T-helper 2 cell treated with Interferon-gamma antibody and Interleukin-4, amounts not matched to agents 5 μg/mL and 100 μg/mL, for 36 hours (primary cell): ENCODE data around the gene SCYL2.
"Not testable (repeated sequence)": the region's sequence is repeated elsewhere in the genome, so short reads cannot be mapped to it uniquely, and the experiment has no call there.

Source experiments
- DNase-seq: peaks from one replicate; pipeline ENCODE4 v3.0.0; 2021; ENCODE audit warnings: low spot score
- H3K27ac Mint-ChIP-seq: one replicate; pipeline ENCODE4 v1.8.0; 2021; ENCODE audit warnings: mild to moderate bottlenecking, mixed read lengths
- H3K27me3 Mint-ChIP-seq: one replicate; pipeline ENCODE4 v1.8.0; 2021; ENCODE audit warnings: low read depth, mixed read lengths
- H3K36me3 Mint-ChIP-seq: one replicate; pipeline ENCODE4 v1.8.0; 2021; ENCODE audit warnings: low read depth, mixed read lengths
- H3K4me1 Mint-ChIP-seq: one replicate; pipeline ENCODE4 v1.8.0; 2021; ENCODE audit warnings: low read depth, mixed read lengths
- H3K4me3 Mint-ChIP-seq: one replicate; pipeline ENCODE4 v1.8.0; 2022; ENCODE audit warnings: mild to moderate bottlenecking, moderate library complexity, mixed read lengths
- H3K9me3 Mint-ChIP-seq: one replicate; pipeline ENCODE4 v1.8.0; 2021; ENCODE audit warnings: mixed read lengths

SCYL2 gene

DNA sequence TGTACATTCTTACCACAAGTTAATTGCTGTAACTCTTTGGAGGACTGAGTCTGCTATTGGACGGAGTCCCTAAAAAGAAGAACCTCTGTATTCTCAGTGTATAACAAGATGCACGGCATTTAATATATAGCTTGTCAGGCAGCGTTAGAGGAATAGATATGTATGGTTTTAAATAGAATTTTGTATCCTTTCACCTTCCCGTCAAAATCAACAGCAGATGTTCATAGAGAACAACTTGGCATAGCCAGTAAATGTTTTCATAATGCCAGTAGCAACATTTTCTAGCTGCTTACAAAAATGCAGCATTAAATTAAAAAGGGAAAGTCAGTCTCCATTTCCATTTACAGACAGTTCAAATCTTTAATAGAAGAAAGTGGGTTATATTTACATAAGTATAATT is 6.8 kb downstream of the SCYL2 start:
- peaks cover 17% of the 10 kb centered on the region for H3K36me3 Mint-ChIP-seq
- DNase-seq: no peak
- no peak overlapping the region for H3K4me3 Mint-ChIP-seq
- H3K4me1 Mint-ChIP-seq: peaks cover 36% of the 10 kb centered on the region
- no peaks in the 10 kb centered on the region for H3K9me3 Mint-ChIP-seq
- no peak overlapping the region for H3K27ac Mint-ChIP-seq
- no peaks in the 10 kb centered on the region for H3K27me3 Mint-ChIP-seq

DNA sequence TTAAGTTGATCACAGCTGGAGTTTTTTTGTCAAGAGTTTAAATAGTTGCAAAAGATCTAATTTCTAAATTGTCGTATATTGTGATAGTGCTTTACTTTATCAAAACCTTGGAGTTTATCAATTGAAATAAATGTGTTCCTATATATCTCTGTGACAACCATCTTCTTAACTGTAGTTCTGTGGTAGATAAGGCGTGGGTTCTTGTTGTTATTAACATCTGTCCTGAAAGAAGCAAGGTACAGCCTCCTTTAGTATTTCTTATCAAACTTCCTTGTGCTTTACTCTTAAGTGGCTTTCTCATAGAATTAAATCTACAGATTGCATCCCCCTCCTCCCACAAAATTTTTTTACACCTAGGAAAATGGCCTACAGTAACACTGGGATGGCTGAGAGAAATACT is 7.3 kb downstream of the SCYL2 start:
- no peak for DNase-seq
- Mint-ChIP-seq H3K36me3 (peaks cover 18% of the 10 kb centered on the region), H3K9me3 (no peaks in the 10 kb centered on the region), H3K4me3 (no peak overlapping the region), H3K27ac (no peak overlapping the region), H3K4me1 (peaks cover 31% of the 10 kb centered on the region), H3K27me3 (no peaks in the 10 kb centered on the region)

DNA sequence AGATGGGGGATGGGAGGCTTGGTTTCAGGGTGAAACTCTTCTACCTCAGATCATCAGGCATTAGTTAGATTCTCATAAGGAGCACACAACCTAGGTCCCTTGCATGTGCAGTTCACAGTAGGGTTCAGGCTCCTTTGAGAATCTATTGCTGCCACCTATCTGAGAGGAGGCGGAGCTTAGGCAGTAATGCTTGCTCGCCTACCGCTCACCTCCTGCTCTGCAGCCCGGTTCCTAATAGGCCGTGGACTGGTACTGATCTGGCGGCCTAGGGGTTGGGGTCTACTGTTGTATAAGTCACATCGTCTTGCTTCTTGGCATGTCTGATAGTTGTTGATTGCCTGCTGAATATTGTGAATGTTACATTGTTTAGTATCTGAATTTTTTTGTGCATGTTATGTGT is 12.2 kb downstream of the SCYL2 start:
- Mint-ChIP-seq H3K9me3 (no peaks in the 10 kb centered on the region), H3K4me3 (no peak overlapping the region), H3K36me3 (peaks cover 12% of the 10 kb centered on the region), H3K27me3 (no peaks in the 10 kb centered on the region), H3K4me1 (peaks cover 11% of the 10 kb centered on the region), H3K27ac (no peak overlapping the region)
- DNase-seq: no peak

DNA sequence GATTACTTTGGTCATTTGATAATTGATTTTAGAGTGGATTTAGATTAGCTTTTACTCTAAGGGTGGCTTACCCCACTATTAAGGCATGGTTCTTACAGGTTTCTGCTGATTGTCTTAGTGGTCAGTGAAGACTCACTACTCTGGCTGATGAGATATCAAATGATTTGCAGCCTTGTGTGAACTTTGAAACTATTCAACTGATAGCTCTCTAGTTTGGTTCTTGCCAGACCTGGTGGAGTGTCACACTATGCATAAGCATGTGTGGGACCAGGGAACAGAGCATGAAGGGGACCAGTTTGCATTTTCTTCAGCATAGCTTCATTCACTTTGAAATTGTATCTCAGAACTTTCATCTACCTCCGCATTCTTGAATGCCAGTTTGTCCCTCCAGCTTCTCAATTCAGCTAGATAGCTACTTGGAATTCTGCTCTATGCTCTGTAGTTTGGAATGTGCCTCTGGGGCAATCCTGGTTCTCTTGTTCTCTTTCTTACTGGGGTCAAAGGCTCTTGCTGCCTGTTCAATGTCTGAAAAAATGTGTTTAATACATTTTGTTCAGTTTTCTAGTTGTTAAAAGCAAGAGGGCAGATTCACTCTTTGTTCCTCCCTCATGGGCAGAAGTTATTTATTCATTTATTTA is 12.7 kb downstream of the SCYL2 start:
- Mint-ChIP-seq H3K36me3 (peaks cover 10% of the 10 kb centered on the region), H3K9me3 (no peaks in the 10 kb centered on the region), H3K27ac (no peak overlapping the region), H3K4me1 (peaks cover 6% of the 10 kb centered on the region), H3K27me3 (no peaks in the 10 kb centered on the region), H3K4me3 (no peak overlapping the region)
- no peak for DNase-seq

DNA sequence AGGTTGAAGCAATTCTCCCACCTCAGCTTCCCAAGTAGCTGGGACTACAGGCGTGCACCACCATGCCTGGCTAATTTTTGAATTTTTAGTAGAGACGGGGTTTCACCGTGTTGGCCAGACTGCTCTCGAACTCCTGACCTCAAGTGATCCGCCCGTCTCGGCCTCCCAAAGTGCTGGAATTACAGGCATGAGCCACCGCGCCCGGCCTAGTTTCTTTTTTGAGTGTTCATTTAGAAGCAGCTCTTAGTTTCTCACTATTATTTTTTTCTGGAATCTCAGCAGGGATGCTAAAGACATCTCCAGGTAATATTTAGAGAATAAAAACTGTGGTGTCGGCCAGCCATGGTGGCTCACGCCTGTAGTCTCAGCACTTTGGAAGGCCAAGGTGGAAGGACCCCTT is 17.6 kb downstream of the SCYL2 start:
- not testable (repeated sequence) for H3K27ac Mint-ChIP-seq, H3K4me3 Mint-ChIP-seq

DNA sequence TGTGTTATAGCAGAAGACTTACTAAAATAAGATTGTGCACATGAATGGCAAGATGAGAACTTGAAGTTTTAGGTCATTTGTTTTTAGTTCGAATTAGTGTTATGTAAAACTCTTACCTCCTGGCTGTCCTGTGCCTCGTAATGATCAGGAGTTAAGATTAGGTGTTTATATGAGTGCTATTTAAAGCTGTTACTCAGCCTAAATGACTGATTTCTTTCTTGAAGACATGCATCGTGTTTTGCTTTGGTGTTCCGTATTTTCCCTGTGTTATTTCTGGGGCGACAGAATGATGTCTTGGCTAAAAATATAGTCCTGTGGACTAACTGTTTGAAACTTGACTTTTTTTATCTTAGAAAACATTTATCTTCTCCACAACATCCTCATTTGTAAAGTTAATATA is 22.1 kb downstream of the SCYL2 start:
- Mint-ChIP-seq H3K27me3 (no peaks in the 10 kb centered on the region), H3K4me1 (no peaks in the 10 kb centered on the region), H3K36me3 (peaks cover 7% of the 10 kb centered on the region), H3K9me3 (no peaks in the 10 kb centered on the region), H3K4me3 (no peak overlapping the region), H3K27ac (no peak overlapping the region)
- no peak for DNase-seq

More for the DNA sequence above, 17.6 kb downstream of the SCYL2 start:
- not testable (repeated sequence) for H3K27me3 Mint-ChIP-seq, DNase-seq, H3K36me3 Mint-ChIP-seq, H3K9me3 Mint-ChIP-seq, H3K4me1 Mint-ChIP-seq

DNA sequence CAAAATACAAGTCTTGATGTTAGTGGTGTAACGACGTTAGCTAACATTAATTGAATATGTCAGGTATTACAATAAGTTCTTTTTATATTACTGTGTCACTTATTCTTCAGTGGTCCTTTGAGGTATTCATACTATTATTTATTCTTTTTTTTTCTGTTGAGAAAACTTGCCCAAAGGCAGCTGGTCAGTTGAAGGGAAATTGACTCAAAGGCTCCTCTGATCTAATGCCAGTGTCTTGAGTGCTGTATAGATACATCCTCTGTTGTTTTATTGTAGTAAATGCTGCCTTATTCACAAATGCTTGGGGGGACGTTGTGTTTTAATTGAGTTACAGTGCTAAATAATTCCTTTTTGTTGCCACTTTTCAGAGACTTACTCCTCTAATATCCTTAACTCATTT is 23.0 kb downstream of the SCYL2 start:
- Mint-ChIP-seq H3K4me1 (no peaks in the 10 kb centered on the region), H3K9me3 (no peaks in the 10 kb centered on the region), H3K36me3 (peaks cover 7% of the 10 kb centered on the region), H3K27ac (no peak overlapping the region), H3K4me3 (no peak overlapping the region), H3K27me3 (no peaks in the 10 kb centered on the region)
- DNase-seq: no peak

DNA sequence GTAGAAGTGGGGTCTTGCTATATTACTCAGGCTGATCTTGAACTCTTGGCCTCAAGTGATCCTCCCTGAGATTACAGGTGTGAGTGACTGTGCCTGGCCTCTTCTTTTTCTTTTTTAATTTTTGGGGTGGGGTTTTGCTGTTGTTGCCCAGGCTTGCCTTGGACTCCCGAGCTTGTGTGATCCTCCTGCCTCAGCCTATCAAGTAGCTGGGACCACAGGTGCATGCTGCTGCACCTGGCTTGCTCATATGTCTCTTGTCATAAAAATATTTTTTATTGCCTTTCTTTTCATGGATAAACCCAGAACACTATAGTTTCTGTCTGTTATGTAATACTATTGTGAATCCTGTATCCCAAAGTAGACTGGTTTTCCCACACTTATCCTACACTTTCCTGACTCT is 26.0 kb downstream of the SCYL2 start:
- Mint-ChIP-seq H3K27ac (peak overlapping the region; percentile 8), H3K9me3 (no peaks in the 10 kb centered on the region), H3K4me3 (no peak overlapping the region), H3K27me3 (no peaks in the 10 kb centered on the region), H3K36me3 (peaks cover 11% of the 10 kb centered on the region), H3K4me1 (no peaks in the 10 kb centered on the region)
- no peak for DNase-seq

DNA sequence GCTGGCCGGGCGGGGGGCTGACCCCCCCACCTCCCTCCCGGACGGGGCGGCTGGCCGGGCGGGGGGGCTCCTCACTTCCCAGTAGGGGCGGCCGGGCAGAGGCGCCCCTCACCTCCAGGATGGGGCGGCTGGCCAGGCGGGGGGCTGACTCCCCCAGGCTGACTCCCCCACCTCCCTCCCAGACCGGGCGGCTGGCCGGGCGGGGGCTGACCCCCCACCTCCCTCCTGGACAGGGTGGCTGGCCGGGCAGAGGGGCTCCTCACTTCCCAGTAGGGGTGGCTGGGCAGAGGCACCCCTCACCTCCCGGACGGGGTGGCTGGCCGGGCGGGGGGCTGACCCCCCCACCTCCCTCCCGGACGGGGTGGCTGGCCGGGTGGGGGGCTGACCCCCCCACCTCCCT is 27.4 kb downstream of the SCYL2 start:
- H3K36me3 Mint-ChIP-seq: peaks cover 15% of the 10 kb centered on the region
- H3K4me3 Mint-ChIP-seq, DNase-seq, H3K27me3 Mint-ChIP-seq, H3K27ac Mint-ChIP-seq, H3K9me3 Mint-ChIP-seq, H3K4me1 Mint-ChIP-seq: not testable (repeated sequence)

DNA sequence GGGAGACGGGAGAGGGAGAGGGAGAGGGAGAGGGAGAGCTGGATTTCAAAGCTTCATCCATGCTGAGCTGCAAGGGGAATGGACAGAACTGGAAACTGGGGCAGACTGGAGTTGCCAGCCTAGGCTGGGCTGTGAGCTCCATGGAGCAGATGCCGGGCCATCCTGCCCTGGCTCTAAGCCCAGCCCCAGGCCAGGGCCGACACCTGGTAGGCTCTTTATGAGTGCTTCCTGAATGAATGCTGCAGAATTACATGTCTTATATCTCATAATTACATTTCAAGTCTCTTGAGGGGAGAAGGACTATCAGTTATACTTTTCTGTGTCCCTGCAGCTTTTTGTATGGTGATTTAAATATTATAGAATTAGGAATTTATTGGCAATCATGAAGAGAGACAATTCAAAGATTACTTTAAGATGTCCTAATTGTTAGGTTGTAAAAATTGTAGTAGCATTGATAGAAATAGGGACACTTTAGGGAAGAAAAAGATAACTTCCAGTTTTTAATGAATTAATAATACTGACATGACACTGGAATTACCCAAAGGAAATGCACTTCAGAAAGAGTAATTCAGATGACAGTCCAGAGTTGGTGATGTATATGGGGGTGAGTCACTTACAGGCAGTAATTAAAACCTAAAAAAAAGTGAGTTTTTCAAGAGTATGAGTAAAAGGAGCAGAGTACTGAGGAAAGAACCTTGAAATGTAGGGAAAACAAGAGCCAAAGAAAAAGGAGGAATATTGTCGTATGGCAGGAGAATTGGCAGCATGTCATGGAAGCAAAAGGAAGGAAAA is 29.0 kb downstream of the SCYL2 start:
- Mint-ChIP-seq H3K27ac (peak overlapping the region; percentile 23), H3K4me3 (no peak overlapping the region), H3K27me3 (no peaks in the 10 kb centered on the region), H3K36me3 (peaks cover 29% of the 10 kb centered on the region), H3K4me1 (no peaks in the 10 kb centered on the region), H3K9me3 (peaks cover 7% of the 10 kb centered on the region)
- DNase-seq: no peak

DNA sequence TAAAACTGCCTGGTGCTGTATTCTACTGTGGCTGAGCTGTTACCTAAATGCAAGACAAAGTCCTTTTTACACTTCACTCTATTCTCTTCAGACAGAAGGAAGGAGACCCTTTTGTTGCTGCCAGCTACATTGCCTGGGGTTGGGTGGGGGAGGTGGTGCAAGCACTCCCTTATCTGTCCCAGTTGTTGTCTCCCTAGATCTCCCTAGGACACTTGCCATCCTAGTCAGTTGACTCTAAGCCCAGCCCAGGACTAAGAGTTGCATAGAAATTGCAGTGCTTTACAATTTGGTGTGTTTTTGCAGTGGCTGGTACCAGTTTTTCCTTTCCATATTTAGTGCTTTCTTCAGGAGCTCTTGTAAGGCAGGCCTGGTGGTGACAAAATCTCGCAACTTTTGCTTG is 35.1 kb downstream of the SCYL2 start:
- H3K9me3 Mint-ChIP-seq: peaks cover 50% of the 10 kb centered on the region

DNA sequence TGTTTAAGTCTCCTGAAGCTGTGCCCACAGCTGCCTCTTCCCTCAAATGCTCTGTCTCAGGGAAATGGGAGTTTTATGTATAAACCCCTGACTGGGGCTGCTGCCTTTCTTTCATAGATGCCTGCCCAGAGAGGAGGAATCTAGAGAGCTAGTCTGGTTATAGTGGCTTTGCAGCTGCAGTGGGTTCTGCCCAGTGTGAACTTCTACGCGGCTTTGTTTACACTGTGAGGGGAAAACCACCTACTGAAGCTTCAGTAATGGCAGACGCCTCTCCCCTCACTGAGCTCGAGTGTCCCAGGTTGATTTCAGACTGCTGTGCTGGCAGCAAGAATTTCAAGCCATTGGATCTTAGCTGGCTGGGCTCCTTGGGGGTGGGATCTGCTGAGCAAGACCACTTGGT is 36.9 kb downstream of the SCYL2 start:
- peaks cover 57% of the 10 kb centered on the region for H3K9me3 Mint-ChIP-seq
- DNase-seq: no peak
- H3K36me3 Mint-ChIP-seq: peaks cover 83% of the 10 kb centered on the region
- H3K27me3 Mint-ChIP-seq: no peaks in the 10 kb centered on the region
- H3K27ac Mint-ChIP-seq: no peak overlapping the region
- no peak overlapping the region for H3K4me3 Mint-ChIP-seq
- H3K4me1 Mint-ChIP-seq: no peaks in the 10 kb centered on the region

More for the DNA sequence above, 35.1 kb downstream of the SCYL2 start:
- Mint-ChIP-seq H3K36me3 (peaks cover 72% of the 10 kb centered on the region), H3K4me3 (no peak overlapping the region), H3K4me1 (no peaks in the 10 kb centered on the region), H3K27ac (no peak overlapping the region), H3K27me3 (no peaks in the 10 kb centered on the region)
- no peak for DNase-seq

DNA sequence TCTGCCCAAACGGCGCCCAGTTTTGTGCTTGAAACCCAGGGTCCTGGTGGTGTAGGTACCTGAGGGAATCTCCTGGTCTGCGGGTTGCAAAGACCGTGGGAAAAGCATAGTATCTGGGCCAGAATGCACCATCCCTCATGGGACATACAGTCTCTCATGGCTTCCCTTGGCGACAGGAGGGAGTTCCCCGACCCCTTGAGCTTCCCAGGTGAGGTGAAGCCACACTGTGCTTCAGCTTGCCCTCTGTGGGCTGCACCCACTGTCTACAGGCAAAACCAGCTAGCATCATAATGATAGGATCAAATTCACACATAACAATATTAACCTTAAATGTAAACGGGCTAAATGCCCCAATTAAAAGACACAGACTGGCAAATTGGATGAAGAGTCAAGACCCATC is 37.4 kb downstream of the SCYL2 start:
- Mint-ChIP-seq H3K36me3 (peaks cover 83% of the 10 kb centered on the region), H3K9me3 (peaks cover 57% of the 10 kb centered on the region)
- DNase-seq, H3K27ac Mint-ChIP-seq, H3K4me1 Mint-ChIP-seq, H3K4me3 Mint-ChIP-seq, H3K27me3 Mint-ChIP-seq: not testable (repeated sequence)

DNA sequence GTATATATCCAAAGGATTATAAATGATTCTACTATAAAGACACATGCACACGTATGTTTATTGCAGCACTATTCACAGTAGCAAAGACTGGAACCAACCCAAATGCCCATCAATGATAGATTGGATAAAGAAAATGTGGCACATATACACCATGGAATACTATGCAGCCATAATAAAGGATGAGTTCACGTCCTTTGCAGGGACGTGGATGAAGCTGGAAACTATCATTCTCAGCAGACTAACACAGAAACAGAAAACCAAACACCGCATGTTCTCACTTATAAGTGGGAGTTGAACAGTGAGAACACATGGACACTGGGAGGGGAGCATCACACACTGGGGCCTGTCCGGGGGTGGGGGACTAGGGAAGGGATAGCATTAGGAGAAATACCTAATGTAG is 41.2 kb downstream of the SCYL2 start:
- not testable (repeated sequence) for H3K4me3 Mint-ChIP-seq, H3K4me1 Mint-ChIP-seq, H3K27ac Mint-ChIP-seq, DNase-seq, H3K27me3 Mint-ChIP-seq
- Mint-ChIP-seq H3K36me3 (peaks cover 60% of the 10 kb centered on the region), H3K9me3 (peaks cover 31% of the 10 kb centered on the region)

DNA sequence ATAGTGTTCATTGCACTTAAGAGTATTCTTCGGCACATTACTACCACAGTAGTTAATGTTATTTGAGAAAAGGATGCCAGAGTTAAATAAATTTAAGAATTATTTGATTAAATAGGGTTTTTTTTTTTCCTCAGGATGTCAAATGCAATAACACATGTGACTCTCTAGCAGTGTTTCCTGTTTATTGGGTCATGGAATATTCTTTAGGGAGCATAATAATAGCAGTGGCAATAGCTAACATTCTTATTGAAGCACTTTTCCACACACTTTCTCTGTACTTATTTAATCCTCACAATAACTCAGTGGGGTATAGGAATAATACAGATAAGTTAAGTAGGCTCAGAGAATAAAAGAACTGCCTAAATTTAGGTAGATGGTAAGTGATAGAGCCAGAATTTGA is 44.3 kb downstream of the SCYL2 start:
- no peak for DNase-seq
- peaks cover 14% of the 10 kb centered on the region for H3K9me3 Mint-ChIP-seq
- H3K36me3 Mint-ChIP-seq: peaks cover 41% of the 10 kb centered on the region
- peaks cover 3% of the 10 kb centered on the region for H3K4me1 Mint-ChIP-seq
- no peak overlapping the region for H3K4me3 Mint-ChIP-seq
- H3K27ac Mint-ChIP-seq: no peak overlapping the region
- no peaks in the 10 kb centered on the region for H3K27me3 Mint-ChIP-seq
